Measurements from ENCODE around the gene FILIP1L.

- TF ChIP-seq CEBPB (IDR thresholded peaks at IDR 0.05) (no peak), ZBTB7A (IDR thresholded peaks at IDR 0.05; ENCODE audit: low read depth) (no peak), TEAD4 (IDR thresholded peaks at IDR 0.05) (no peak), MAX (IDR thresholded peaks at IDR 0.05) (no peak)
Measured at GRCh38 chr3:100082714-100083113, 31.6 kb downstream of the FILIP1L start.
